ENCODE measurements around the gene RNASE4. TPM values are rescaled to one million over a fixed set of nuclear protein-coding genes. Genes with fewer than 3 reads are reported as not detected.

The RNASE4 gene
- total RNA-seq (6.9 and 8.7 TPM in 2 replicates), polyA plus RNA-seq (27.4 and 35.1 TPM in 2 replicates), polyA minus RNA-seq (36.5 and 39.6 TPM in 2 replicates), Bru-seq, nascent RNA (percentile 37 among the genes with signal in this experiment), BruChase-seq, experiment 1, labeled RNA remaining after a 6-hour chase (percentile 47 among the genes with signal in this experiment), BruChase-seq, experiment 2, labeled RNA remaining after a 2-hour chase (percentile 34 among the genes with signal in this experiment)
- polyA plus RNA-seq (2011; cell fraction: cytosol; rRNA removed): 20.2 and 22.4 TPM in 2 replicates
- 9.6 and 11.6 TPM in 2 replicates for polyA plus RNA-seq (2011; cell fraction: nucleus; rRNA removed)
- polyA plus RNA-seq (2012): 8.7 and 11.3 TPM in 2 replicates
- 2.0 TPM for polyA minus RNA-seq (2011; cell fraction: cytosol; rRNA and poly(A)+ RNA removed)
- polyA minus RNA-seq (2011; cell fraction: nucleus; rRNA and poly(A)+ RNA removed): 2.9 and 3.7 TPM in 2 replicates
- long read RNA-seq, transcript RNASE4-203 (2 exons, 2,520 nt): major isoform, 27 of 29 reads
- long read RNA-seq, partial matches to known transcripts: 0 of 29 reads
- long read RNA-seq, other reads (novel, unspliced or antisense): 0 of 29 reads

- POLR2A ChIA-PET: interaction anchor here (1.1 to 1.9 kb wide), 3 partner anchors 19 to 229 kb away, joined by 3 to 6 read pairs (median 3); partner anchors contain the start of genes APEX1 and OSGEP
Observed at GRCh38 chr14:20683891-20684661, at the start of gene RNASE4. Gene RNASE4 (plus strand): TSS chr14:20684560. CDS start chr14:20699372, 14,812 bp downstream.

GRCh38 chr14:20641591-20641990 lies 42.8 kb upstream of the RNASE4 start, which contains the start of gene OR6S1:
Gene OR6S1 (minus strand): TSS chr14:20641691. CDS start chr14:20641691, 0 bp downstream.
- no peaks in the 10 kb centered on the region for H3K9me1 ChIP-seq (replicated peaks; ENCODE audit: control insufficient read depth, extremely low read depth, insufficient read depth, low read length)
- no peak within 1 kb of the TSS for H3K4me3 ChIP-seq (replicated peaks in 1 of 3; ENCODE audit: insufficient read depth in 1 of 3, low read depth in 1 of 3, low read length in 3 of 3)
- H3K27ac ChIP-seq (ENCODE audit: insufficient read depth, low read depth, low read length): no peak within 1 kb of the TSS
- FAIRE-seq (no peak), DNase-seq (ENCODE audit: low read depth, low spot score) (no peak)
- no peaks in the 10 kb centered on the region for H3K79me2 ChIP-seq (ENCODE audit: control insufficient read depth, insufficient read depth, low read length)
- ChIA-PET POLR2A (no interaction called here), CTCF (no interaction called here)
- H4K20me1 ChIP-seq (replicated peaks; ENCODE audit: control insufficient read depth, extremely low read depth, insufficient read depth, low read length): no peaks in the 10 kb centered on the region
- no peaks in the 10 kb centered on the region for H3K4me1 ChIP-seq (ENCODE audit: control insufficient read depth, extremely low read depth, insufficient read depth, low read length)
- H3K9me3 ChIP-seq (replicated peaks; ENCODE audit: control insufficient read depth, insufficient read depth, low read length): no peaks in the 10 kb centered on the region
- dilution Hi-C loops (cut with MboI; ENCODE audit: extremely low pct_ligation_motif_present, low sequenced_read_pairs) (no loop called here), intact Hi-C loops (cut with micrococcal nuclease) (no loop called here)
- peaks cover 10 to 12% of the 10 kb centered on the region in 2 experiments for H3K27me3 ChIP-seq (ENCODE audit: control insufficient read depth in 2 of 2, insufficient read depth in 2 of 2, low read length in 2 of 2)
- no TSS peak for BruUV-seq (replicated peaks)
- TF ChIP-seq FOS (IDR thresholded peaks at IDR 0.05; ENCODE audit: borderline replicate concordance, insufficient read depth, low read length) (no peak), JUN (IDR thresholded peaks at IDR 0.05; ENCODE audit: borderline replicate concordance, insufficient read depth, insufficient read length, low read depth) (no peak), EZH2 (IDR thresholded peaks at IDR 0.05; ENCODE audit: borderline replicate concordance, low read depth, low read length, severe bottlenecking) (no peak)
- no peak within 1 kb of the TSS for H2AFZ ChIP-seq (ENCODE audit: low read depth, low read length)
- no peak within 1 kb of the TSS for H3K9ac ChIP-seq (replicated peaks; ENCODE audit: extremely low read depth, insufficient read depth, low read length)
- H3K4me2 ChIP-seq (ENCODE audit: insufficient read depth, low read length): no peak within 1 kb of the TSS
- H3K36me3 ChIP-seq (ENCODE audit: control insufficient read depth in 2 of 2, extremely low read depth in 1 of 2, insufficient read depth in 2 of 2, low read length in 2 of 2): no peaks in the 10 kb centered on the region

More at GRCh38 chr14:20683891-20684661, at the start of gene RNASE4:
- FAIRE-seq: peak; percentile 88
- peak within 1 kb of the TSS; percentile 97 for H2AFZ ChIP-seq (ENCODE audit: low read depth, low read length)
- H3K9me1 ChIP-seq (replicated peaks; ENCODE audit: control insufficient read depth, extremely low read depth, insufficient read depth, low read length): no peaks in the 10 kb centered on the region
- dilution Hi-C loops (cut with MboI; ENCODE audit: extremely low pct_ligation_motif_present, low sequenced_read_pairs): no loop called here
- H3K27me3 ChIP-seq (ENCODE audit: control insufficient read depth in 2 of 2, insufficient read depth in 2 of 2, low read length in 2 of 2): no peaks in the 10 kb centered on the region
- H3K9me3 ChIP-seq (replicated peaks; ENCODE audit: control insufficient read depth, insufficient read depth, low read length): no peaks in the 10 kb centered on the region
- TF ChIP-seq POLR2A (IDR thresholded peaks at IDR 0.05; ENCODE audit: low read depth, low read length): peak; percentile 47
- TF ChIP-seq JUN (IDR thresholded peaks at IDR 0.05; ENCODE audit: borderline replicate concordance, insufficient read depth, insufficient read length, low read depth): no peak
- peak within 1 kb of the TSS; percentile 97 for H3K9ac ChIP-seq (replicated peaks; ENCODE audit: extremely low read depth, insufficient read depth, low read length)
- H4K20me1 ChIP-seq (replicated peaks; ENCODE audit: control insufficient read depth, extremely low read depth, insufficient read depth, low read length): no peaks in the 10 kb centered on the region
- no peaks in the 10 kb centered on the region for H3K36me3 ChIP-seq (ENCODE audit: control insufficient read depth in 2 of 2, extremely low read depth in 1 of 2, insufficient read depth in 2 of 2, low read length in 2 of 2)
- peaks cover 27% of the 10 kb centered on the region for H3K4me1 ChIP-seq (ENCODE audit: control insufficient read depth, extremely low read depth, insufficient read depth, low read length)
- peak; percentile 88 for DNase-seq (ENCODE audit: low read depth, low spot score)
- intact Hi-C loops (cut with micrococcal nuclease): loop anchor here (1.0 to 2.0 kb wide), 6 partner anchors 23 to 351 kb away; partner anchors contain the start of genes CCNB1IP1 and PIP4P1
- H3K4me3 ChIP-seq (replicated peaks in 1 of 3; ENCODE audit: insufficient read depth in 1 of 3, low read depth in 1 of 3, low read length in 3 of 3): peak within 1 kb of the TSS; percentile 80 to 90 (median 84)
- BruUV-seq (replicated peaks): no TSS peak
- CTCF ChIA-PET: interaction anchor here (0.7 to 6.4 kb wide), 11 partner anchors 19 to 341 kb away, joined by 3 to 49 read pairs (median 5); partner anchors contain the start of gene PARP2
- H3K4me2 ChIP-seq (ENCODE audit: insufficient read depth, low read length): peak within 1 kb of the TSS; percentile 86
- H3K79me2 ChIP-seq (ENCODE audit: control insufficient read depth, insufficient read depth, low read length): no peaks in the 10 kb centered on the region
- peak within 1 kb of the TSS; percentile 97 for H3K27ac ChIP-seq (ENCODE audit: insufficient read depth, low read depth, low read length)
